Mucosa of stomach (tissue), 1 donor: ENCODE data around the gene ADAM12.

Experiments
- H3K27me3 ChIP-seq: one replicate; pipeline ENCODE4 v1.7.0; 2013; ENCODE audit warnings: mild to moderate bottlenecking, low read length; ENCODE audit not compliant: control insufficient read depth, insufficient read depth
- H3K36me3 ChIP-seq: one replicate; pipeline ENCODE4 v1.7.0; 2013; ENCODE audit warnings: low read length; ENCODE audit not compliant: control insufficient read depth, insufficient read depth
- H3K4me1 ChIP-seq: one replicate; pipeline ENCODE4 v1.7.0; 2013; ENCODE audit warnings: mild to moderate bottlenecking, low read length; ENCODE audit not compliant: control insufficient read depth, insufficient read depth
- H3K4me3 ChIP-seq: one replicate; pipeline ENCODE4 v1.7.0; 2013; ENCODE audit warnings: low read length
- H3K9ac ChIP-seq: one replicate; pipeline ENCODE4 v1.7.0; 2013; ENCODE audit warnings: mild to moderate bottlenecking, low read length, moderate library complexity
- H3K9me3 ChIP-seq: one replicate; pipeline ENCODE4 v1.7.0; 2013; ENCODE audit warnings: mild to moderate bottlenecking, low read length, moderate library complexity; ENCODE audit not compliant: control insufficient read depth
- donor health status: Pancreatic carcinoma.

The ADAM12 gene

GRCh38 chr10:126143117-126143516 is 245.2 kb downstream of the ADAM12 start:
- Histone ChIP-seq H3K36me3 (no peaks in the 10 kb centered on the region), H3K27me3 (no peaks in the 10 kb centered on the region), H3K4me1 (no peaks in the 10 kb centered on the region), H3K4me3 (no peak overlapping the region), H3K9ac (no peak overlapping the region), H3K9me3 (no peaks in the 10 kb centered on the region)

- no peaks in the 10 kb centered on the region for H3K4me1 ChIP-seq
- no peaks in the 10 kb centered on the region for H3K27me3 ChIP-seq
- H3K36me3 ChIP-seq = no peaks in the 10 kb centered on the region
These were observed 247.5 kb downstream of the ADAM12 start for GRCh38 chr10:126140746-126141273.

GRCh38 chr10:126137562-126138221 is 250.6 kb downstream of the ADAM12 start:
- Histone ChIP-seq H3K36me3 (no peaks in the 10 kb centered on the region), H3K9ac (no peak overlapping the region), H3K9me3 (no peaks in the 10 kb centered on the region), H3K27me3 (no peaks in the 10 kb centered on the region), H3K4me3 (no peak overlapping the region), H3K4me1 (no peaks in the 10 kb centered on the region)

More at GRCh38 chr10:126140746-126141273, 247.5 kb downstream of the ADAM12 start:
- no peaks in the 10 kb centered on the region for H3K9me3 ChIP-seq
- no peak overlapping the region for H3K4me3 ChIP-seq
- H3K9ac ChIP-seq = no peak overlapping the region

GRCh38 chr10:126135941-126136595 is 252.2 kb downstream of the ADAM12 start:
- Histone ChIP-seq H3K4me3 (no peak overlapping the region), H3K4me1 (no peaks in the 10 kb centered on the region), H3K9ac (no peak overlapping the region), H3K27me3 (no peaks in the 10 kb centered on the region), H3K36me3 (no peaks in the 10 kb centered on the region), H3K9me3 (no peaks in the 10 kb centered on the region)

GRCh38 chr10:126135177-126135576 is 253.1 kb downstream of the ADAM12 start:
- no peaks in the 10 kb centered on the region for H3K36me3 ChIP-seq
- no peak overlapping the region for H3K4me3 ChIP-seq
- no peak overlapping the region for H3K9ac ChIP-seq
- H3K9me3 ChIP-seq = no peaks in the 10 kb centered on the region
- no peaks in the 10 kb centered on the region for H3K4me1 ChIP-seq
- no peaks in the 10 kb centered on the region for H3K27me3 ChIP-seq

GRCh38 chr10:126133906-126134656 is 254.2 kb downstream of the ADAM12 start:
- Histone ChIP-seq H3K27me3 (no peaks in the 10 kb centered on the region), H3K9me3 (no peaks in the 10 kb centered on the region), H3K9ac (no peak overlapping the region), H3K4me3 (no peak overlapping the region), H3K4me1 (no peaks in the 10 kb centered on the region), H3K36me3 (no peaks in the 10 kb centered on the region)

GRCh38 chr10:126133082-126133620 is 255.1 kb downstream of the ADAM12 start:
- H3K36me3 ChIP-seq = no peaks in the 10 kb centered on the region
- no peaks in the 10 kb centered on the region for H3K9me3 ChIP-seq
- no peak overlapping the region for H3K4me3 ChIP-seq
- no peak overlapping the region for H3K9ac ChIP-seq
- no peaks in the 10 kb centered on the region for H3K27me3 ChIP-seq
- no peaks in the 10 kb centered on the region for H3K4me1 ChIP-seq

- Histone ChIP-seq H3K4me1 (no peaks in the 10 kb centered on the region), H3K4me3 (no peak overlapping the region), H3K36me3 (no peaks in the 10 kb centered on the region), H3K9me3 (no peaks in the 10 kb centered on the region), H3K27me3 (no peaks in the 10 kb centered on the region), H3K9ac (no peak overlapping the region)
These were observed 256.9 kb downstream of the ADAM12 start for GRCh38 chr10:126131341-126131740.

- no peak overlapping the region for H3K4me3 ChIP-seq
- H3K9ac ChIP-seq = no peak overlapping the region
- no peaks in the 10 kb centered on the region for H3K4me1 ChIP-seq
- H3K36me3 ChIP-seq = no peaks in the 10 kb centered on the region
- no peaks in the 10 kb centered on the region for H3K9me3 ChIP-seq
- H3K27me3 ChIP-seq = no peaks in the 10 kb centered on the region
These were observed 258.0 kb downstream of the ADAM12 start for GRCh38 chr10:126130271-126130710.

- no peaks in the 10 kb centered on the region for H3K9me3 ChIP-seq
These were observed 259.3 kb downstream of the ADAM12 start for GRCh38 chr10:126129026-126129425.

GRCh38 chr10:126128581-126128980 is 259.7 kb downstream of the ADAM12 start:
- Histone ChIP-seq H3K9ac (no peak overlapping the region), H3K4me3 (no peak overlapping the region), H3K36me3 (no peaks in the 10 kb centered on the region), H3K27me3 (no peaks in the 10 kb centered on the region), H3K4me1 (no peaks in the 10 kb centered on the region), H3K9me3 (no peaks in the 10 kb centered on the region)

More at GRCh38 chr10:126129026-126129425, 259.3 kb downstream of the ADAM12 start:
- no peak overlapping the region for H3K4me3 ChIP-seq
- no peaks in the 10 kb centered on the region for H3K36me3 ChIP-seq
- H3K9ac ChIP-seq = no peak overlapping the region
- no peaks in the 10 kb centered on the region for H3K27me3 ChIP-seq
- H3K4me1 ChIP-seq = no peaks in the 10 kb centered on the region
